Measurements from ENCODE around the gene ATP10B.

- no peak for TF ChIP-seq CTCF (IDR thresholded peaks at IDR 0.05)
- no peak for TF ChIP-seq EP300 (IDR thresholded peaks at IDR 0.05)
Measured at GRCh38 chr5:160655717-160656116, 196.3 kb downstream of the ATP10B start.
